Nephron (organoid): ENCODE results near the gene TMEM256.
A peak's percentile ranks its signal among the peaks of the same experiment; 100 is the strongest.

Experiments
- H3K27ac Mint-ChIP-seq, 3 experiments: 2 replicates each; pipeline ENCODE4 v1.8.0; 2020; ENCODE audit warnings: mixed read lengths in 3 of 3, mild to moderate bottlenecking in 2 of 3, moderate library complexity in 1 of 3
- H3K27me3 Mint-ChIP-seq: 2 replicates; pipeline ENCODE4 v1.8.0; 2021; ENCODE audit warnings: low read depth, mild to moderate bottlenecking, moderate library complexity, mixed read lengths
- H3K36me3 Mint-ChIP-seq: 2 replicates; pipeline ENCODE4 v1.8.0; 2020; ENCODE audit warnings: low read depth, mixed read lengths
- H3K4me1 Mint-ChIP-seq: 2 replicates; pipeline ENCODE4 v1.8.0; 2020; ENCODE audit warnings: mixed read lengths
- H3K4me3 Mint-ChIP-seq, 3 experiments: 2 replicates each; pipeline ENCODE4 v1.8.0; 2020; ENCODE audit warnings: mild to moderate bottlenecking in 3 of 3, mixed read lengths in 3 of 3, moderate library complexity in 2 of 3
- H3K9me3 Mint-ChIP-seq: 2 replicates; pipeline ENCODE4 v1.8.0; 2020; ENCODE audit warnings: mixed read lengths
- CTCF ChIP-seq, 3 experiments: fragments of 200-600 bp; sonication (generic); IDR thresholded peaks; one replicate each; pipeline ENCODE4 v1.5.0; 2021; ENCODE audit warnings: antibody characterized with exemption in 3 of 3; ENCODE audit not compliant: unreplicated experiment in 3 of 3

The TMEM256 gene

GRCh38 chr17:7442142-7442541 is 38.2 kb upstream of the TMEM256 start:
- H3K27me3 Mint-ChIP-seq, result peaks cover 9% of the 10 kb centered on the region
- TF ChIP-seq CTCF (IDR thresholded peaks at IDR 0.05; ENCODE audit: unreplicated experiment in 3 of 3), result no peak
- H3K4me1 Mint-ChIP-seq, result peaks cover 75% of the 10 kb centered on the region
- peak overlapping the region; percentile 54 to 98 (median 68) for H3K4me3 Mint-ChIP-seq
- peak overlapping the region; percentile 97 to 99 (median 99) for H3K27ac Mint-ChIP-seq
- H3K36me3 Mint-ChIP-seq, result no peaks in the 10 kb centered on the region
- H3K9me3 Mint-ChIP-seq, result no peaks in the 10 kb centered on the region

GRCh38 chr17:7441266-7441665 is 37.4 kb upstream of the TMEM256 start:
- Mint-ChIP-seq H3K27me3 (peaks cover 16% of the 10 kb centered on the region), H3K4me3 (peak overlapping the region; percentile 97 to 99 (median 98)), H3K36me3 (no peaks in the 10 kb centered on the region), H3K4me1 (peaks cover 71% of the 10 kb centered on the region), H3K27ac (peak overlapping the region; percentile 97 to 99 (median 99)), H3K9me3 (no peaks in the 10 kb centered on the region)
- TF ChIP-seq CTCF (IDR thresholded peaks at IDR 0.05; ENCODE audit: unreplicated experiment in 3 of 3), result no peak

GRCh38 chr17:7440834-7441195 is 36.9 kb upstream of the TMEM256 start:
- H3K27ac Mint-ChIP-seq, result peak overlapping the region; percentile 97 to 99 (median 99)
- no peaks in the 10 kb centered on the region for H3K36me3 Mint-ChIP-seq
- peaks cover 20% of the 10 kb centered on the region for H3K27me3 Mint-ChIP-seq
- H3K4me1 Mint-ChIP-seq, result peaks cover 67% of the 10 kb centered on the region
- H3K9me3 Mint-ChIP-seq, result no peaks in the 10 kb centered on the region
- H3K4me3 Mint-ChIP-seq, result peak overlapping the region; percentile 97 to 99 (median 98)
- peak in 2 of 3 experiments; percentile 22 to 26 for TF ChIP-seq CTCF (IDR thresholded peaks at IDR 0.05; ENCODE audit: unreplicated experiment in 3 of 3)

GRCh38 chr17:7440113-7440833 is 36.4 kb upstream of the TMEM256 start:
- Mint-ChIP-seq H3K9me3 (no peaks in the 10 kb centered on the region), H3K36me3 (no peaks in the 10 kb centered on the region), H3K27me3 (peaks cover 19% of the 10 kb centered on the region), H3K27ac (peak overlapping the region; percentile 97 to 99 (median 99)), H3K4me1 (peaks cover 65% of the 10 kb centered on the region), H3K4me3 (peak overlapping the region; percentile 97 to 99 (median 98))
- no peak for TF ChIP-seq CTCF (IDR thresholded peaks at IDR 0.05; ENCODE audit: unreplicated experiment in 3 of 3)

- peaks cover 66% of the 10 kb centered on the region for H3K4me1 Mint-ChIP-seq
- no peak for TF ChIP-seq CTCF (IDR thresholded peaks at IDR 0.05; ENCODE audit: unreplicated experiment in 3 of 3)
- no peaks in the 10 kb centered on the region for H3K36me3 Mint-ChIP-seq
- H3K4me3 Mint-ChIP-seq, result peak within 1 kb of the TSS; percentile 97 to 99 (median 98)
- peak within 1 kb of the TSS; percentile 97 to 99 (median 99) for H3K27ac Mint-ChIP-seq
- no peaks in the 10 kb centered on the region for H3K9me3 Mint-ChIP-seq
- H3K27me3 Mint-ChIP-seq, result peaks cover 22% of the 10 kb centered on the region
These were observed 35.7 kb upstream of the TMEM256 start, which contains the start of gene FGF11 for GRCh38 chr17:7439462-7440112. FGF11 (plus strand) TSS chr17:7439512; CDS start chr17:7439621, 109 bp downstream.
